ENCODE data around the gene ATAD3A. TPM values are rescaled to one million over a fixed set of nuclear protein-coding genes. Genes with fewer than 3 reads are reported as not detected.
"Not testable (repeated sequence)": the region's sequence is repeated elsewhere in the genome, so short reads cannot be mapped to it uniquely, and the experiment has no call there.

ATAD3A gene
- total RNA-seq, 1 experiment from 2014 or later, result 71.2 TPM

DNA sequence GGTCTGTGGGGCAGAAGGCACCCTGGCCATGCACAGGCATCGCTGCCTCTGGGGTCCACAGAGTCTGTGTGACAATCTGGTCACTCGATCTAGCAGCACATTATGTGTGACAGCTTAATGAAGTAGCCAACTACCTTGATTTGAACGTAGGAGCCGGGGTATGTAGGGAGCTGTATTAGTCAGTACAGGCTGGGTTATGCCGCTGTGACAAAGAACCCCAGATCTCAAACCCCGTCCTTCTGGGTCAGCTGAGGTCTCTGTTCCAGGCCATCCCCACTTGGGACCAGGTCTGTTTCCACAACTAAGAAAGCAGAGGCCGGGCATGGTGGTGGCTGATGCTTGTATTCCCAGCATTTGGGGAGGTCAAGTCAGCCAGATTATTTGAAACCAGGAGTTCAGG, 48.6 kb upstream of the ATAD3A start:
- ATAC-seq, result no peak
- Mint-ChIP-seq H3K27me3 (ENCODE audit: low read depth) (no peaks in the 10 kb centered on the region), H3K4me1 (no peaks in the 10 kb centered on the region), H3K9me3 (no peaks in the 10 kb centered on the region), H3K4me3 (no peak overlapping the region), H3K27ac (no peak overlapping the region), H3K36me3 (no peaks in the 10 kb centered on the region)
- ChIA-PET POLR2A (no interaction called here), CTCF (no interaction called here)
- no peak for TF ChIP-seq ELF4 (CRISPR knock-in tag; IDR thresholded peaks at IDR 0.05; ENCODE audit: low read depth)
- TF ChIP-seq, protein P1, sequence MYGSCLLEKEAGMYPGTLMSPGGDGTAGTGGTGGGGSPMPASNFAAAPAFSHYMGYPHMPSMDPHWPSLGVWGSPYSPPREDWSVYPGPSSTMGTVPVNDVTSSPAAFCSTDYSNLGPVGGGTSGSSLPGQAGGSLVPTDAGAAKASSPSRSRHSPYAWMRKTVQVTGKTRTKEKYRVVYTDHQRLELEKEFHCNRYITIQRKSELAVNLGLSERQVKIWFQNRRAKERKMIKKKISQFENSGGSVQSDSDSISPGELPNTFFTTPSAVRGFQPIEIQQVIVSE (CRISPR knock-in tag; IDR thresholded peaks at IDR 0.05; ENCODE audit: borderline replicate concordance), result no peak
- no peak for TF ChIP-seq NFE2L1 (CRISPR knock-in tag; IDR thresholded peaks at IDR 0.05)
- TF ChIP-seq ESRRA (CRISPR knock-in tag; IDR thresholded peaks at IDR 0.05; ENCODE audit: borderline replicate concordance), result no peak
- TF ChIP-seq, protein P2, sequence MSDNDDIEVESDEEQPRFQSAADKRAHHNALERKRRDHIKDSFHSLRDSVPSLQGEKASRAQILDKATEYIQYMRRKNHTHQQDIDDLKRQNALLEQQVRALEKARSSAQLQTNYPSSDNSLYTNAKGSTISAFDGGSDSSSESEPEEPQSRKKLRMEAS (CRISPR knock-in tag; IDR thresholded peaks at IDR 0.05), result no peak
- TF ChIP-seq CREB1 (CRISPR knock-in tag; IDR thresholded peaks at IDR 0.05), result no peak
- DNase-seq (ENCODE audit: low spot score), result no peak

DNA sequence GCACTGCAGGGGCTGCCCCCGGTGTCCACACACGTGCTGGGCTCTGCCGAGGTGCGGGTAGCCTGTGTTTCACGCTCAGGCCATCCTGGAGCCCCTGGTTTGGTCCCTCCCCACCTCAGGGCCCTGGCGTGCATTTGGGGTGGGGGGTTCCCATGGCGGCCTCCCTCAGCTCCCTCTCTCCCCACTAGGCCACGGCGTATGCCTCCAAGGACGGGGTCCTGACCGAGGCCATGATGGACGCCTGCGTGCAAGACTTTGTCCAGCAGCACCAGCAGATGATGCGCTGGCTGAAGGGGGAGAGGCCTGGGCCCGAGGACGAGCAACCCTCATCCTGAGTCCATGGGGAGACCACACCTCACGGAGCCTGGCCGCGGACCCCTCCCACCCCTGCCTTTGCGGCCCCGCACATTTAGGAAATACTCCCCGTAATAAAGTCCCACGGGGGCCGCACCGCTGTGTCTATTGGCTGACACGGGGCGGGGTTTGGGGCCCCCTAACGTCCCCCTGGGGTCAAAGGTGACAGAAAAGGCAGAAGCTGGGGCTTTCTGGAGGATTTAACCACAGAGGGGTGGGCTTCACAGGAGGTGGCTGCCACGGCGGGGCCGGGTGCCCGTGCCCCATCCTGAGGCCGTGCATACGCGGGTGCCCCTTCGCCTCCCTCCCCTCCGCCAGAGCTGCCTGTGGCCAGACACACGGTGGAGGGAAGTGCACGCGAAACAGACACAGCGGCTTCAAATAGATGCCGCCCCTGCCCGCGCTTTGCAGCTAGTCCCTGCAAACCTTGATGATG, 43.6 kb upstream of the ATAD3A start:
- not testable (repeated sequence) for H3K27ac Mint-ChIP-seq, H3K4me1 Mint-ChIP-seq

DNA sequence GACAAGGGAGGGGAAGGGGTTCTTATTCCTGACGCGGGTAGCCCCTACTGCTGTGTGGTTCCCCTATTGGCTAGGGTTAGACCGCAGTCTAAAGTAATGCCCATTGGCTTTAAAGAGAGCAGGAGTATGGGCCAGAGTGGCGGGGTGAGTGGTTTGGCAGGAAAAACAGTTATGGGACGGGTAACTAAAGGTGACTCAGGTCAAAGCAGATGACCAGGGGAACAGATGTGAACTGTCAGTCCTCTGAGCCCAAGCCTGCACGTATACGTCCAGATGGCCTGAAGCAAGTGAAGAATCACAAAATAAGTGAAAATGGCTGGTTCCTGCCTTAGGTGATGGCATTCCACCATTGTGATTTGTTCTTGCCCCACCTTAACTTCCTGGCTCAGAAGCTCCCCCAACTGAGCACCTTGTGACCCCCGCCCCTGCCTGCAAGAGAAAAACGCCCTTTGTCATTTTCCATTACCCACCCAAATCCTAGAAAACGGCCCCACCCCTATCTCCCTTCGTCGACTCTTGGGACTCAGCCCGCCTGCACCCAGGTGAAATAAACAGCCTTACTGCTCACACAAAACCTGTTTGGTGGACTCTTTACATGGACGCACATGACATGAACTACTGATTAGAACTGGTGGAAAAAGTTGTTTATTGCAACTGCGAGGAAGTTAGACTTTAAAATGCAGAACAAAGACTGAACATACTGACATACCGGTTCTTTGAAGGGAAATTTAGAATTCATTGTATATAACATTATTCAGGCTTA, 41.2 kb upstream of the ATAD3A start:
- CTCF ChIA-PET, result no interaction called here
- ATAC-seq, result peak; percentile 41
- Mint-ChIP-seq H3K27me3 (ENCODE audit: low read depth) (no peaks in the 10 kb centered on the region), H3K4me3 (peak overlapping the region; percentile 95), H3K27ac (peak overlapping the region; percentile 99), H3K4me1 (peaks cover 9% of the 10 kb centered on the region; the same call in 1 of the 2 replicates), H3K9me3 (no peaks in the 10 kb centered on the region), H3K36me3 (no peaks in the 10 kb centered on the region)
- no peak for DNase-seq (ENCODE audit: low spot score)
- POLR2A ChIA-PET, result no interaction called here
- TF ChIP-seq ZNF232 (CRISPR knock-in tag; IDR thresholded peaks at IDR 0.05) (no peak), ZNF423 (CRISPR knock-in tag; IDR thresholded peaks at IDR 0.05) (no peak), RELA (CRISPR knock-in tag; IDR thresholded peaks at IDR 0.05; ENCODE audit: borderline replicate concordance) (no peak), CREB1 (CRISPR knock-in tag; IDR thresholded peaks at IDR 0.05) (no peak), RORB (CRISPR knock-in tag; IDR thresholded peaks at IDR 0.05) (no peak), ZNF121 (CRISPR knock-in tag; IDR thresholded peaks at IDR 0.05) (no peak), MXD4 (CRISPR knock-in tag; IDR thresholded peaks at IDR 0.05; ENCODE audit: borderline replicate concordance) (no peak), ATF1 (CRISPR knock-in tag; IDR thresholded peaks at IDR 0.05) (no peak)
- TF ChIP-seq, protein P3, sequence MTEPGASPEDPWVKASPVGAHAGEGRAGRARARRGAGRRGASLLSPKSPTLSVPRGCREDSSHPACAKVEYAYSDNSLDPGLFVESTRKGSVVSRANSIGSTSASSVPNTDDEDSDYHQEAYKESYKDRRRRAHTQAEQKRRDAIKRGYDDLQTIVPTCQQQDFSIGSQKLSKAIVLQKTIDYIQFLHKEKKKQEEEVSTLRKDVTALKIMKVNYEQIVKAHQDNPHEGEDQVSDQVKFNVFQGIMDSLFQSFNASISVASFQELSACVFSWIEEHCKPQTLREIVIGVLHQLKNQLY (CRISPR knock-in tag; IDR thresholded peaks at IDR 0.05), result no peak
- TF ChIP-seq, protein P4, sequence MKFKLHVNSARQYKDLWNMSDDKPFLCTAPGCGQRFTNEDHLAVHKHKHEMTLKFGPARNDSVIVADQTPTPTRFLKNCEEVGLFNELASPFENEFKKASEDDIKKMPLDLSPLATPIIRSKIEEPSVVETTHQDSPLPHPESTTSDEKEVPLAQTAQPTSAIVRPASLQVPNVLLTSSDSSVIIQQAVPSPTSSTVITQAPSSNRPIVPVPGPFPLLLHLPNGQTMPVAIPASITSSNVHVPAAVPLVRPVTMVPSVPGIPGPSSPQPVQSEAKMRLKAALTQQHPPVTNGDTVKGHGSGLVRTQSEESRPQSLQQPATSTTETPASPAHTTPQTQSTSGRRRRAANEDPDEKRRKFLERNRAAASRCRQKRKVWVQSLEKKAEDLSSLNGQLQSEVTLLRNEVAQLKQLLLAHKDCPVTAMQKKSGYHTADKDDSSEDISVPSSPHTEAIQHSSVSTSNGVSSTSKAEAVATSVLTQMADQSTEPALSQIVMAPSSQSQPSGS (CRISPR knock-in tag; IDR thresholded peaks at IDR 0.05; ENCODE audit: borderline replicate concordance, low read depth), result no peak
- TF ChIP-seq, protein P5, sequence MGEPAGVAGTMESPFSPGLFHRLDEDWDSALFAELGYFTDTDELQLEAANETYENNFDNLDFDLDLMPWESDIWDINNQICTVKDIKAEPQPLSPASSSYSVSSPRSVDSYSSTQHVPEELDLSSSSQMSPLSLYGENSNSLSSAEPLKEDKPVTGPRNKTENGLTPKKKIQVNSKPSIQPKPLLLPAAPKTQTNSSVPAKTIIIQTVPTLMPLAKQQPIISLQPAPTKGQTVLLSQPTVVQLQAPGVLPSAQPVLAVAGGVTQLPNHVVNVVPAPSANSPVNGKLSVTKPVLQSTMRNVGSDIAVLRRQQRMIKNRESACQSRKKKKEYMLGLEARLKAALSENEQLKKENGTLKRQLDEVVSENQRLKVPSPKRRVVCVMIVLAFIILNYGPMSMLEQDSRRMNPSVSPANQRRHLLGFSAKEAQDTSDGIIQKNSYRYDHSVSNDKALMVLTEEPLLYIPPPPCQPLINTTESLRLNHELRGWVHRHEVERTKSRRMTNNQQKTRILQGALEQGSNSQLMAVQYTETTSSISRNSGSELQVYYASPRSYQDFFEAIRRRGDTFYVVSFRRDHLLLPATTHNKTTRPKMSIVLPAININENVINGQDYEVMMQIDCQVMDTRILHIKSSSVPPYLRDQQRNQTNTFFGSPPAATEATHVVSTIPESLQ (CRISPR knock-in tag; IDR thresholded peaks at IDR 0.05), result no peak
- TF ChIP-seq, protein P6, sequence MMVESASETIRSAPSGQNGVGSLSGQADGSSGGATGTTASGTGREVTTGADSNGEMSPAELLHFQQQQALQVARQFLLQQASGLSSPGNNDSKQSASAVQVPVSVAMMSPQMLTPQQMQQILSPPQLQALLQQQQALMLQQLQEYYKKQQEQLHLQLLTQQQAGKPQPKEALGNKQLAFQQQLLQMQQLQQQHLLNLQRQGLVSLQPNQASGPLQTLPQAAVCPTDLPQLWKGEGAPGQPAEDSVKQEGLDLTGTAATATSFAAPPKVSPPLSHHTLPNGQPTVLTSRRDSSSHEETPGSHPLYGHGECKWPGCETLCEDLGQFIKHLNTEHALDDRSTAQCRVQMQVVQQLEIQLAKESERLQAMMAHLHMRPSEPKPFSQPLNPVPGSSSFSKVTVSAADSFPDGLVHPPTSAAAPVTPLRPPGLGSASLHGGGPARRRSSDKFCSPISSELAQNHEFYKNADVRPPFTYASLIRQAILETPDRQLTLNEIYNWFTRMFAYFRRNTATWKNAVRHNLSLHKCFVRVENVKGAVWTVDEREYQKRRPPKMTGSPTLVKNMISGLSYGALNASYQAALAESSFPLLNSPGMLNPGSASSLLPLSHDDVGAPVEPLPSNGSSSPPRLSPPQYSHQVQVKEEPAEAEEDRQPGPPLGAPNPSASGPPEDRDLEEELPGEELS (CRISPR knock-in tag; IDR thresholded peaks at IDR 0.05), result no peak
- TF ChIP-seq, protein P7, sequence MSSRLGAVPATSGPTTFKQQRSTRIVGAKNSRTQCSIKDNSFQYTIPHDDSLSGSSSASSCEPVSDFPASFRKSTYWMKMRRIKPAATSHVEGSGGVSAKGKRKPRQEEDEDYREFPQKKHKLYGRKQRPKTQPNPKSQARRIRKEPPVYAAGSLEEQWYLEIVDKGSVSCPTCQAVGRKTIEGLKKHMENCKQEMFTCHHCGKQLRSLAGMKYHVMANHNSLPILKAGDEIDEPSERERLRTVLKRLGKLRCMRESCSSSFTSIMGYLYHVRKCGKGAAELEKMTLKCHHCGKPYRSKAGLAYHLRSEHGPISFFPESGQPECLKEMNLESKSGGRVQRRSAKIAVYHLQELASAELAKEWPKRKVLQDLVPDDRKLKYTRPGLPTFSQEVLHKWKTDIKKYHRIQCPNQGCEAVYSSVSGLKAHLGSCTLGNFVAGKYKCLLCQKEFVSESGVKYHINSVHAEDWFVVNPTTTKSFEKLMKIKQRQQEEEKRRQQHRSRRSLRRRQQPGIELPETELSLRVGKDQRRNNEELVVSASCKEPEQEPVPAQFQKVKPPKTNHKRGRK (CRISPR knock-in tag; IDR thresholded peaks at IDR 0.05; ENCODE audit: borderline replicate concordance), result no peak
- TF ChIP-seq, protein P8, sequence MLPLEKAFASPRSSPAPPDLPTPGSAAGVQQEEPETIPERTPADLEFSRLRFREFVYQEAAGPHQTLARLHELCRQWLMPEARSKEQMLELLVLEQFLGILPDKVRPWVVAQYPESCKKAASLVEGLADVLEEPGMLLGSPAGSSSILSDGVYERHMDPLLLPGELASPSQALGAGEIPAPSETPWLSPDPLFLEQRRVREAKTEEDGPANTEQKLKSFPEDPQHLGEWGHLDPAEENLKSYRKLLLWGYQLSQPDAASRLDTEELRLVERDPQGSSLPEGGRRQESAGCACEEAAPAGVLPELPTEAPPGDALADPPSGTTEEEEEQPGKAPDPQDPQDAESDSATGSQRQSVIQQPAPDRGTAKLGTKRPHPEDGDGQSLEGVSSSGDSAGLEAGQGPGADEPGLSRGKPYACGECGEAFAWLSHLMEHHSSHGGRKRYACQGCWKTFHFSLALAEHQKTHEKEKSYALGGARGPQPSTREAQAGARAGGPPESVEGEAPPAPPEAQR (CRISPR knock-in tag; IDR thresholded peaks at IDR 0.05), result no peak

More for the DNA sequence above, 43.6 kb upstream of the ATAD3A start:
- H3K9me3 Mint-ChIP-seq; ATAC-seq; DNase-seq (ENCODE audit: low spot score); H3K36me3 Mint-ChIP-seq; H3K27me3 Mint-ChIP-seq (ENCODE audit: low read depth); CTCF ChIA-PET; H3K4me3 Mint-ChIP-seq; POLR2A ChIA-PET: not testable (repeated sequence)
